ENCODE measurements around the gene LARP6.
"Not testable (repeated sequence)": the region's sequence is repeated elsewhere in the genome, so short reads cannot be mapped to it uniquely, and the experiment has no call there.

Gene LARP6

DNA sequence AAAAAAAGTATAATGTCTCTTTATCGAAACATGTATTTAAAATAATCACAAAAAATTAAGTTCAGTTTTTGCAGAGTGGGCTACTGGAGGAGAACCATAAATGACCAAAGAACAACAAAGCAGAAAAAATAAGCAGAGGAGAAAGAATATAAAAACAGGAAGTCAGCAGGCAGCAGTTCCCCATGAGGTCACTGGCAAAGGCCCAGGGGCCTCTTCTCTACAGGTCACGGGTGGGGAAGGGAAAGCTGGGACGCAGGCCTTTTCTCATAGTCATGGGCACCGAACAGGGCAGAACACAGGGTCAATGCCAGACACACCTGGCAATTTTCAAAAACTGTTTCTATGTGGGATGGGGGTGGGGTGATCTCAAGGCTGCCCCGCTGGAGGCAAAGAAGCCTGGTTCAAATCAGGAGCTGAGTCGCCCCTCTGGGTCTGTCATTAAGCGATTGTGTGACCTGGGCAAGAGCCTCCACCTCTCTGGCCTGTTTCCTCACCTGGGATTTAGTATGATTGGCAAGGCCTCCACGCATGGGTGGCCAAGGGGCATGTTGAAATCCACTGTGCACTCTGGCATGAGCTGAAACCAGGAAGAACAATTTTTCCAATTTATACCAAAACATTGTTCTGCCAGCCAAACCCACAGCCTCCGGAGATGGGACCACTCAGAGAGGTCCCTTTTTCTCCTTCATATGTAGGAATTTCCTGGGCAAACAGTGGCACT is 46.8 kb downstream of the LARP6 start:
- TF ChIP-seq, protein P1, sequence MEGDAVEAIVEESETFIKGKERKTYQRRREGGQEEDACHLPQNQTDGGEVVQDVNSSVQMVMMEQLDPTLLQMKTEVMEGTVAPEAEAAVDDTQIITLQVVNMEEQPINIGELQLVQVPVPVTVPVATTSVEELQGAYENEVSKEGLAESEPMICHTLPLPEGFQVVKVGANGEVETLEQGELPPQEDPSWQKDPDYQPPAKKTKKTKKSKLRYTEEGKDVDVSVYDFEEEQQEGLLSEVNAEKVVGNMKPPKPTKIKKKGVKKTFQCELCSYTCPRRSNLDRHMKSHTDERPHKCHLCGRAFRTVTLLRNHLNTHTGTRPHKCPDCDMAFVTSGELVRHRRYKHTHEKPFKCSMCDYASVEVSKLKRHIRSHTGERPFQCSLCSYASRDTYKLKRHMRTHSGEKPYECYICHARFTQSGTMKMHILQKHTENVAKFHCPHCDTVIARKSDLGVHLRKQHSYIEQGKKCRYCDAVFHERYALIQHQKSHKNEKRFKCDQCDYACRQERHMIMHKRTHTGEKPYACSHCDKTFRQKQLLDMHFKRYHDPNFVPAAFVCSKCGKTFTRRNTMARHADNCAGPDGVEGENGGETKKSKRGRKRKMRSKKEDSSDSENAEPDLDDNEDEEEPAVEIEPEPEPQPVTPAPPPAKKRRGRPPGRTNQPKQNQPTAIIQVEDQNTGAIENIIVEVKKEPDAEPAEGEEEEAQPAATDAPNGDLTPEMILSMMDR (IDR thresholded peaks at IDR 0.05; ENCODE audit: control extremely low read depth, extremely low read depth, low read depth, missing control alignments): no peak
- POLR2A ChIA-PET: no interaction called here
- no peak for DNase-seq (ENCODE audit: extremely low spot score)
- CTCF ChIA-PET: interaction anchor here (1.0 kb wide), 2 partner anchors 18 to 633 kb away, joined by 3 read pairs; no protein-coding TSS in a partner anchor

DNA sequence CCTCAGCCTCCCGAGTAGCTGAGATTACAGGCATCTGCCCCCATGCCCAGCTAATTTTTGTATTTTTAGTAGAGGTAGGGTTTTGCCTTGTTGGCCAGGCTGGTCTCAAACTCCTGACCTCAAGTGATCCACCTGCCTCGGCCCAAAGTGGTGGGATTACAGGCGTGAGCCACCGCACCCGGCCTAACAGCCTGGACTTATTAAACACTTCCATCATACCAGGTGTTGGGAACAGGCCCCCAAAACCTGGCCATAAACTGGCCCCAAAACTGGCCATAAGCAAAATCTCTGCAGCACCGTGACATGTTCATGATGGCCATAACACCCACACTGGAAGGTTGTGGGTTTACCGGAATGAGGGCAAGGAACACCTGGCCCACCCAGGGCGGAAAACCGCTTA is 49.6 kb downstream of the LARP6 start:
- DNase-seq (ENCODE audit: extremely low spot score); POLR2A ChIA-PET; CTCF ChIA-PET: not testable (repeated sequence)

GRCh38 chr15:70802629-70803028 is 51.3 kb downstream of the LARP6 start:
- POLR2A ChIA-PET: no interaction called here
- DNase-seq (ENCODE audit: extremely low spot score): no peak
- TF ChIP-seq, protein P1 (IDR thresholded peaks at IDR 0.05; ENCODE audit: control extremely low read depth, extremely low read depth, low read depth, missing control alignments): no peak
- CTCF ChIA-PET: interaction anchor here (1.2 kb wide), 1 partner anchor 9 kb away, joined by 3 read pairs; no protein-coding TSS in a partner anchor

DNA sequence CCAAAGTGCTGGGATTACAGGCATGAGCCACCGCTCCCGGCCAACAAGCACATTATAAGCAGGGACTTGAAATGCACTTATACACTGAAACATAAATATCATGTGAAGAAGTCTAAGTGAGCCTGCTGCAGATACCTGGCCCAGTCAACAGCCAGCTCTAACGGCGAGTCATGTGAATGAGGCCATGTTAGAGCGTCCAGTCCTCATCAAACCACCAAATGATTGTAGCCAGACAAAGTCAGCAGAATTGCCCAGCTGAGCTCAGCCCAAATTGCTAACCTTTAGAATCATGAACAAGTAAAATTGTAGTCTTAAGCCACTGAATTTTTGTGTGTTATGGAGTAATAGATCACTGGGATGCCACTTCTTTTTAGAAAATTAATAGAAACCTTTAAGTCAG is 52.8 kb downstream of the LARP6 start:
- TF ChIP-seq, protein P1 (IDR thresholded peaks at IDR 0.05; ENCODE audit: control extremely low read depth, extremely low read depth, low read depth, missing control alignments): no peak
- no peak for DNase-seq (ENCODE audit: extremely low spot score)
- ChIA-PET POLR2A (no interaction called here), CTCF (interaction anchor here (2.2 kb wide), 1 partner anchor 11 kb away, joined by 15 read pairs; no protein-coding TSS in a partner anchor)

DNA sequence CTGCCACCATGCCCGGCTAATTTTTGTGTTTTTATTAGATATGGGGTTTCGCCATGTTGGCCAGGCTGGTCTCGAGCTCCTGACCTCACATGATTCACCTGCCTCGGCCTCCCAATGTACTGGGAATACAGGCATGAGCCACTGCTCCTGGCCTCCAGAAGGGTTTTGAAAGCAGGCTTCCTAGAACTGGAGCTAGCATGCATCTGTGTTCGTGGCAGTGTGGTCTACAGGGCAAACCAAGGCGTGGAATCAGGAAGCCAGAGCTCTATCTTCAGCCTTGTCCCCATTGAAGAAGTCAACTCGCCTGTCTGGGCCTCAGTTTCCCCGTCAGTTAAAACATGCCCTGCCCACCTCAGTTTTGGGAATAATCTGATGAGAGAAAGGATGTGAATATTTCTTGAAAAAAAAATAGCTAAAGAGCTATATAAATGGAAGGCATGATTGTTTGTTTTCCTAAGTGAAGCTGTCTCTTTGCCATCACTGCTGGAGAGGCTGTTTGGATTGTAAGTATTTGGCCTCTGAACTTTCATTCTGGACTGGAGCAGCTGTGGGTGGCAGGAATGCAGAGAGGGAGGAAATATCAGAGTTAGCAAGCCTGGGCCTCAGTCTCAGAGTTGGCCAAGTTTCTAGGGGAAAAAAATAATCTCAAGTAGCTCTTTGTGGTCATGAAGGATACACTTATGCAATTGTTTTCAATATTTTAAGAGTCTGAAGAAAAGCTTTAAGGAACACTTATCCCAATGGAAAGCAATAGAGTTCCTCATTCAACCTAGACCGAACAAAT is 54.1 kb downstream of the LARP6 start:
- CTCF ChIA-PET: interaction anchor here (0.8 to 2.2 kb wide), 3 partner anchors 12 to 1324 kb away, joined by 3 to 15 read pairs (median 3); no protein-coding TSS in a partner anchor
- POLR2A ChIA-PET: no interaction called here
- DNase-seq (ENCODE audit: extremely low spot score): no peak
- TF ChIP-seq, protein P1 (IDR thresholded peaks at IDR 0.05; ENCODE audit: control extremely low read depth, extremely low read depth, low read depth, missing control alignments): no peak

GRCh38 chr15:70797464-70797863 is 56.5 kb downstream of the LARP6 start:
- ChIA-PET POLR2A (no interaction called here), CTCF (interaction anchor here (1.4 kb wide), 1 partner anchor 75 kb away, joined by 3 read pairs; no protein-coding TSS in a partner anchor)
- TF ChIP-seq, protein P1 (IDR thresholded peaks at IDR 0.05; ENCODE audit: control extremely low read depth, extremely low read depth, low read depth, missing control alignments): no peak
- no peak for DNase-seq (ENCODE audit: extremely low spot score)
